Stimulated activated effector memory CD8-positive, alpha-beta T cell treated with anti-CD3 and anti-CD28 coated beads, Interleukin-12 subunit alpha, Interleukin-12 subunit beta, amount 100 ng/mL, for 72 hours (primary cell): Measurements from ENCODE around the gene HDAC10.
A peak's percentile ranks its signal among the peaks of the same experiment; 100 is the strongest.

Experiments used
- ATAC-seq: fragments of 150-1000 bp; cut with Tn5 transposase; 2 replicates; pipeline ENCODE4 v1.10.0; 2021
- DNase-seq, 2 donors: peaks; one replicate each; pipeline ENCODE4 v3.0.0; 2021 to 2022; ENCODE audit warnings: low spot score in 2 of 2
- H3K27ac Mint-ChIP-seq: one replicate; pipeline ENCODE4 v1.8.0; 2022; ENCODE audit warnings: mild to moderate bottlenecking, mixed read lengths
- H3K36me3 Mint-ChIP-seq: one replicate; pipeline ENCODE4 v1.8.0; 2022; ENCODE audit warnings: mild to moderate bottlenecking, mixed read lengths
- H3K4me1 Mint-ChIP-seq: one replicate; pipeline ENCODE4 v1.8.0; 2022; ENCODE audit warnings: mixed read lengths
- H3K4me3 Mint-ChIP-seq: one replicate; pipeline ENCODE4 v1.8.0; 2022; ENCODE audit warnings: mild to moderate bottlenecking, mixed read lengths
- H3K9me3 Mint-ChIP-seq: one replicate; pipeline ENCODE4 v1.8.0; 2022; ENCODE audit warnings: mixed read lengths

Gene HDAC10

DNA sequence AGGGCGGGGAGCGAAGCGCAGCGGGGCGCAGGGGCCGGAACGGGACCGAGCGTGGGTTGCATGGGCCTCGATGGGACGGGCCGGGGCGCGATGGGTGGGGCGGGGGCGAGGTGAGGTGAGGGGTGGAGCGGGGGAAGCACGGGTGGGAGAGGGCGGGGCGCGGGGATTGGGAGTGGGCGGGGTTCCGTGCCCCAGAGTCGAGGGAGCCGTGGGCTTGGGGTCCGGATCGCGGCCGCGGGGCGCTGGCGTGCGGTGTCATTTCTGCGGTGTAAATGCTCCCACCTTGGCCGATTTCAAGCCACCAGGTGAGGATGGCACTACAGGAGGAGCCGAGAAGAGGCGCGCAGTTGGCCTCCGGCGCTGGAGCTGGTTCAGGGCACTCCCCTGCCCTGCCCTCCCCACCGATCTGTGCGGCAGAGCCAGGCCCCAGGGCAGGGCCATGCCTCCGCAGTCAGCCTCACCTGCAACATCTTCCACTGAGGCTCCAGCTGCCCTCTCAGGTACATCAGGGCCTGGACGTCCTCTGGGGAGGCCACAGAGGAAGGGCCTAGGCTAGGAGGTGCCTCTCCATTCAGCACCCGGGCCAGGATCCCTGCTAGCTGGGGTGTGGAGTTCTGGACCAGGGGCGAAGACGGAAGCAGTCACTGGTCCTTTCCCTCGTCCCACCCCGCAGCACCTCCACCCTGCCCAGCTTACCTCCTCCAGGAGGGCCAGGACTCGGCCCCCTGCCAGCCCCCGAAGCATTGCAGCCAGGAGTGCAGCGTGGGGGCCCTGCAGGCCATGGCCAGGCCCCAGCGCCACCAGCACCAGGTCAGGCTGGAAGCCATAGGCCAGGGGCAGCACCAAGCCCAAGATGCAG lies 5.6 kb downstream of the HDAC10 start:
- Mint-ChIP-seq H3K4me3 (peak overlapping the region; percentile 96), H3K9me3 (no peaks in the 10 kb centered on the region), H3K27ac (peak overlapping the region; percentile 99), H3K4me1 (peaks cover 40% of the 10 kb centered on the region), H3K36me3 (peaks cover 51% of the 10 kb centered on the region)
- DNase-seq (no peak), ATAC-seq (no peak)

DNA sequence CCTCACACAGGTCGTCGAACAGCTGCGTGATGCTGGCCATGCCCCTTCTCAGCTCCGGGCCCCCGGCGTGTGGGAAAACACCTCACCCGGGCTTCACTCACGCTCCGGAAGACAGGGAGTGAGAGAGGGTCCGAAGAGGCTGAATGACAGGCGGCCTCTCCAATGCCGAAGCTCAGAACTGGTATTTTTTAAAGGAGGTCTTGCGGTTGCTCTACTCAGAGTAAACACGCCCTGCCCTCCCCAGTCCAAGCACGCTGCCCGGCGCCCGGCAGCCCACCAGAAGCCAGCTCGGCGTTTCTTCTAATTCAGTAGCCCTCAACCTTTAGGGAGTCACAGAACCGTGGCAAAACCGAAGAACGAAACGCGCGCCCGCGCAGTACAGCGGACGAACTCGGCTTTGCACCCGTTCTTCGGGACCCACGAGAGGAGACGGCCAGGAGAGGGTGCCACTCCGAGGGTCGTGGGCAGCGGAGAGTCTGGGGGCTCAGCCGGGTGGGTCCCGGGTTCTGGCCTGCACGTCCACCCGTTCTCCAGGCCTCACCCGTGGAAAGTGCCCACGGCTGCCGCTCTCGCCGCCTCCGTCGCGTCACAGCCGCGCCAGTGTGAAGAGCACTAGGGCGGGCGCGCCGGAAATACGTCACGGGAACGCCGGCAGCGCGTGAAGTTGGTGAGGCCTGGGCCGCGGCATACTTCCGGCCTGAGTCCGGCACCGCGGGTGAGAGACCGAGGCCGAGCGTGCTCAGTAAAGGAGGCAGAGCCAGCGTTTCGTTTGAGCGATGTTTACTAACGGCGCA lies 6.4 kb downstream of the HDAC10 start, which contains the start of gene TUBGCP6:
TUBGCP6 (minus strand) TSS at position 604 of the 794 bp plus-strand sequence; CDS start at position 40, 564 bp downstream.
- Mint-ChIP-seq H3K36me3 (peaks cover 55% of the 10 kb centered on the region), H3K9me3 (no peaks in the 10 kb centered on the region), H3K4me1 (peaks cover 35% of the 10 kb centered on the region), H3K4me3 (peak within 1 kb of the TSS; percentile 96), H3K27ac (peak within 1 kb of the TSS; percentile 99)
- DNase-seq (peak; percentile 92 to 95), ATAC-seq (peak; percentile 93)

DNA sequence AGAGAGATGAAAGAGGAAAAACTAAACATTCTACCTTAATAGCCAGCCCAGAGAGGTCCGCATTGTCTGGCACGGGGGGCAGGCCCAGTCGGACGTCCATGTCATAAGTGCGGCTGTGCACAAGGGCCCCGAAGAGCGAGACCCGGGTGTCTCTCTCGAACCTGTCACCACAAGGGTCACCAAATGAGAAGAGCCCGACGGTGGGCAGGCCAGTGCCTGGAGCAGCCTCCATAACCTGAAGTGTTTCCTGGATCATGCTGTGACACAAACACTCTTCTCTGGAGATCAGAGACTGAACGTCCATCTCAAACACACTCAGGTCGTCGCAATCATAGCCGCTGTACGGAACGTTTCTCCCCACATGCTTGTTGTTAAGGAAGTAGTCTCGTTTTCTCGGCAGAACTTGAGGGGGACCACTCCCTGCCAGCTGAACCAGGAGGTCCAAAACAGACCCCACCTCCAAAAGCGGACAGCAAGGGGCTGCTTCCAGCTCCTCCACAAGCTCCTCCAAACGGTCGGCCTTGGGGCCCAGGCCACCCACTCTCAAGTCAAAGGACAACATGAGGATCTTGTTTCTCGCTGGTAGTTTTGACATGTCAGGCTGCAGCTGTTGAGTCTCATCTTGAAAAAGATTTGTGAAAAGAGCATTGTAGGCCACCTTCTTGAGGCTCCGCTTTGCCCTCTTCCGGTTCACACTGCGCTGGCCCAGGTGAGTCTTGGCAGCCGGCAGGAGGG lies 7.2 kb downstream of the HDAC10 start:
- ATAC-seq = no peak
- DNase-seq = no peak
- Mint-ChIP-seq H3K9me3 (no peaks in the 10 kb centered on the region), H3K27ac (peak overlapping the region; percentile 99), H3K36me3 (peaks cover 63% of the 10 kb centered on the region), H3K4me1 (peaks cover 35% of the 10 kb centered on the region), H3K4me3 (peak overlapping the region; percentile 96)

DNA sequence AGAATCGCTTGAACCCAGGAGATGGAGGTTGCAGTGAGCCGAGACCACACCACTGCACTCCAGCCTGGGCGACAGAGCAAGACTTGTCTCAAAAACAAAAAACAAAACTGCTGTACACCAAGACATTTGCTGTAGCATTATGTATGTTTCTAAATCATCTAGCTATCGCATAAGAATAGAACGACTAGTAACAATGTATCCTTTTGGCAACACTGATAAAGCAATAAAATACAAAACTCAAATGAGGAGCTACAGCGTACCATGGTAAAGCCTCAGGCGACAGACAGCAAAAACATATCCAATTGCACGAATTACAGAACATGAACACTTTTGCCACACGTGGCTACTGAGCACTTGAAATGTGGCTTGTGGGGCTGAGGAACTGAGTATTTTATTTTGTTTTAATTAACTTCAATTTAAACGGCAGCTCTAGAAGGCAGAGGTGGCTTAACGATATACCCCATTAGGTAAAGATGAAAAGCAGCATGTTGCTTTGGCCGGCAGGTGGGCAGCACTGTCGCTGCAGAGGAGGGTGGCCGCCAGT lies 8.6 kb downstream of the HDAC10 start:
- Mint-ChIP-seq H3K4me1 (peaks cover 34% of the 10 kb centered on the region), H3K27ac (peak overlapping the region; percentile 99), H3K9me3 (no peaks in the 10 kb centered on the region), H3K36me3 (peaks cover 70% of the 10 kb centered on the region), H3K4me3 (peak overlapping the region; percentile 96)
- ATAC-seq = no peak
- DNase-seq = no peak

DNA sequence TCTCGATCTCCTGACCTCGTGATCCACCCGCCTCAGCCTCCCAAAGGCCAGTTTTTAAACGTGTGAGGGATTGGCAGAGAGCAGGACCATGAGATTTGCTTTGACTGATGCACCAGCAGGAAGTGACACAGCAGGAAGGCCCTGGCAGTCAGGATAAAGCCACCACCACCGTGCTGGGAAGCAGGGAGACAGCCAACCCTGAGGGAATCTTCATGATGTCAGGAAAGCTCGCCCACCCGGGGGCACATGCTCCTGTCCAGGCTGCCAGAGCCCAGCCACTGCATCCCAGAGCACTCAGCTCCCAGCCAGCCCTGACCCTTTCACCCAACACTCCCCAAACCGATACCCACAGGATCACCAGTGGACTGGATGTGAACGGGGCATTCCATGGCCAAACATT lies 12.3 kb downstream of the HDAC10 start:
- Mint-ChIP-seq H3K9me3 (no peaks in the 10 kb centered on the region), H3K4me1 (peaks cover 40% of the 10 kb centered on the region), H3K4me3 (no peak overlapping the region), H3K27ac (no peak overlapping the region), H3K36me3 (peaks cover 71% of the 10 kb centered on the region)
- ATAC-seq = no peak
- DNase-seq = no peak

DNA sequence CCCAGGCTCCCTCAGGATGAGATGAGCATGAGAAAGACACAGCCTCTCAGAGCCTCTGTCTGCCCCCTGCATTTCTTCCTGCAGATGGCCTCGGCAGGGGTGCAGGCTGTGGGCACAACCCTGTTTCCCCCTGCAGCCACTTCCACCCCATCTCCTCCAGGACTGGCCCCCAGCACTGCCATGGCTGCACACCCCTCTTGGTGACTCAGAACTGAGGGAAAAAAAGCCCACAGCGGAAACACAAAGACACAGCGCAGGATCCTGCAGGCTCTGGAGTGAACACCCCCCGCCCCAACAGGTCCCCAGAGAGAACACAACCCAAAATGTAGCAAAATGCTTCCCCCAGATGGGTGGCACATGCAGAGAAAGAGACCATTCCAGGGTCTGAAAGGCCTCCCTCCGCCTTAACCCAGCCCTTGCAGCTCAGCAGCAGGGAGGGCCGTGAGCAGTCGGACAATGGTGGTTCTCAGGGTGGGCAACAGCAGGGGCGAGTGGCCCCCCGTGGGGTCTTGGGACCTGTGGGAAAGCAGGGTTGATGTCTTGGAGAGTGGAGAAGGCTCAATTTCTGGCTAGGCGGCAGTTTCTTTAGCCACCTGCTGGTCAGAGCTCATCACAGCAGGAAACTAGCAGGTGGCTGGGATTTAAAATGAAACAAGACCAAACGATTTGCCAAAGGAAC lies 14.2 kb downstream of the HDAC10 start:
- peaks cover 44% of the 10 kb centered on the region for H3K4me1 Mint-ChIP-seq
- peaks cover 79% of the 10 kb centered on the region for H3K36me3 Mint-ChIP-seq
- ATAC-seq (no peak), DNase-seq (no peak)
- H3K27ac Mint-ChIP-seq = peak overlapping the region; percentile 58
- H3K9me3 Mint-ChIP-seq = no peaks in the 10 kb centered on the region
- H3K4me3 Mint-ChIP-seq = no peak overlapping the region

DNA sequence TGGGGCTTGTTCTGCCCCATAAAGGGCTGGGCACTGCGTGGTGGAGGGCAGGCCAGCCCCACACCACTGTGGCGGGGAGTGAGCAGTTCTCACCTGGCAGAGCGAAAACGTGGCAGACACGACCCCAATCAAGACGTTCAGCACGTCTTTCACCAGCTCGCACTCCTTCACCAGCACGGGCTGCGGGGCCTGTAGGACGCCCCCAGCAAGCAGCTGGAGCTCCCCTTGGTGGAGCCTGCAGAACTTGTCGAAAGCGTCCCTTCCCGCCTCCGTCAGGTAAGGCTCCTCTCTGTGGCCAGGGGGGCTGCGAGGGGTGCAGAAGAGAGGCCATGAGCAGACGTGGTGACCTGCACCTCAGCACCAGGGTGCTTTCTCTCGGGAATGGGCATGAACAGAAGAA lies 17.8 kb downstream of the HDAC10 start:
- peaks cover 51% of the 10 kb centered on the region for H3K4me1 Mint-ChIP-seq
- H3K36me3 Mint-ChIP-seq = peaks cover 85% of the 10 kb centered on the region
- H3K9me3 Mint-ChIP-seq = no peaks in the 10 kb centered on the region
- no peak overlapping the region for H3K27ac Mint-ChIP-seq
- ATAC-seq = no peak
- H3K4me3 Mint-ChIP-seq = no peak overlapping the region
- no peak for DNase-seq

DNA sequence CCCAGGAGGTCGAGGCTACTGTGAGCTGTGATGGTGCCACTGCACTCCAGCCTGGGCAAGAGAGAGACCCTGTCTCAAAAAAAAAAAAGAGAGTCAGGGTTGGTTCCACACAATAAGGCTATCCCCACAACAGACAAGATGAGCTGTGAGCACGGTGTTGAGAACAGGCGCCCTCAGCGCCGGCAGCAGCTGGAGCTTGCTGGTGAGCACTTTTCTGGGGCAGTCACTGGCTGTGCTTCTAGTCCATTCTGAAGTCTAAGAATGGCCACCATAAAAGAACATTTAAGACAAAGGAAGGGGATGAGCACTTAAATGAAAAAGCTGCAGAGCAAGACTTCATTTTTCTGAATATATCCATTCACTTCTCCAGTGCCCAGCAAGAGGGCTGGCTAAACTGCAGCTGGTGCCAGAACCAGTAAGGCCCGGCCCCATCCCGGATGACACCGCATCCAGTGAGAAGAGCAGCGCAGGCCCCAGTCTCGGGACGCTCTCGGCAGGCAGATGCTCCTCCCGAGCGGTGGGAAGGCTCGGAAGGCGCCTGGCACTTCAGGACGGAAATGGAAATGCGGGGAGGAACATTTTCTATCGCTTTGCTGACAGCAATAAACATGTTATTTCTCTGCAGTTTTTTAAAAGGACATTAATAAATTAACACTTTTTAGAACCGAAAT lies 18.4 kb downstream of the HDAC10 start:
- Mint-ChIP-seq H3K4me1 (peaks cover 45% of the 10 kb centered on the region), H3K27ac (peak overlapping the region; percentile 33), H3K4me3 (no peak overlapping the region), H3K36me3 (peaks cover 80% of the 10 kb centered on the region), H3K9me3 (no peaks in the 10 kb centered on the region)
- no peak for DNase-seq
- ATAC-seq = no peak

DNA sequence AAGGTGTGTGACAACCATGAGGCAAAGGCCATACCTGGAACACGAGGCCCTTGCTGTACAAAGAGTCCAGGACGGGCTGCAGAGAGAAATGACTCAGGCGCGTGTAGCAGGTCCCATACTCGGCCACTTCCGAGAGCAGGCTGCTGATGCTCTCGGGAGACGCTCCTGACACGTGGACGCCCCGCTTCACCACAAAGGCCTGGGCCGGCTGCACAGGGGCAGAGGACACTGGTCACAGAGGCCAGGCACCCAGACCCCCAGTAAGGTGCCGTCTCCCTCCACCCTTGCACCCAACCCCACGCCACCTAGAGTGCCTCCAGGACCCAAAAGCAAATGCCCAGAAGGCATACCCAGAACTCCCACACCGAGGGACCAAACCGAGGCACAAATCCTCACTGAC lies 21.7 kb downstream of the HDAC10 start:
- no peak for DNase-seq
- H3K36me3 Mint-ChIP-seq = peaks cover 68% of the 10 kb centered on the region
- peak overlapping the region; percentile 85 for H3K27ac Mint-ChIP-seq
- H3K4me3 Mint-ChIP-seq = no peak overlapping the region
- peaks cover 27% of the 10 kb centered on the region for H3K4me1 Mint-ChIP-seq
- no peak for ATAC-seq
- no peaks in the 10 kb centered on the region for H3K9me3 Mint-ChIP-seq

DNA sequence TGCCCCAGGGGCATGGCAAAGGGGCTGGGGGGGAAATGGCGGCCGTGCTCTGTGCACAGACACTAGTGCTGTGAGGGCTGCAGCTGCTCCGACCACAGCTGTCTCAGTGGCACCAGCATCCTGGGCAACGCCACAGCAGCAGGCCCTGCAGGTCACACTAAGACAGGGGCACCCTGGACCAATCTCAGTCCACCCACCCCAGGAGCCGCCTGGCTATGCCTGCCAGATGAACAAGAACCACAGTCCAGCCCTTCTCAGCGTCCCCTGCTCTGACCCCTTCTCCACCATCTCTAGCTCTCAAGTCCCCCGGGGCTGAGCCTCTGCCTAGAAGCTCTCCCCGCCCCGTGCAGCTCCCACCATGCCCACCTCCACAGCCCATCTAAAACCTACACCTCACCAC lies 22.7 kb downstream of the HDAC10 start:
- ATAC-seq (peak; percentile 8), DNase-seq (no peak)
- Mint-ChIP-seq H3K36me3 (peaks cover 69% of the 10 kb centered on the region), H3K27ac (peak overlapping the region; percentile 85), H3K4me3 (no peak overlapping the region), H3K9me3 (no peaks in the 10 kb centered on the region), H3K4me1 (peaks cover 17% of the 10 kb centered on the region)

DNA sequence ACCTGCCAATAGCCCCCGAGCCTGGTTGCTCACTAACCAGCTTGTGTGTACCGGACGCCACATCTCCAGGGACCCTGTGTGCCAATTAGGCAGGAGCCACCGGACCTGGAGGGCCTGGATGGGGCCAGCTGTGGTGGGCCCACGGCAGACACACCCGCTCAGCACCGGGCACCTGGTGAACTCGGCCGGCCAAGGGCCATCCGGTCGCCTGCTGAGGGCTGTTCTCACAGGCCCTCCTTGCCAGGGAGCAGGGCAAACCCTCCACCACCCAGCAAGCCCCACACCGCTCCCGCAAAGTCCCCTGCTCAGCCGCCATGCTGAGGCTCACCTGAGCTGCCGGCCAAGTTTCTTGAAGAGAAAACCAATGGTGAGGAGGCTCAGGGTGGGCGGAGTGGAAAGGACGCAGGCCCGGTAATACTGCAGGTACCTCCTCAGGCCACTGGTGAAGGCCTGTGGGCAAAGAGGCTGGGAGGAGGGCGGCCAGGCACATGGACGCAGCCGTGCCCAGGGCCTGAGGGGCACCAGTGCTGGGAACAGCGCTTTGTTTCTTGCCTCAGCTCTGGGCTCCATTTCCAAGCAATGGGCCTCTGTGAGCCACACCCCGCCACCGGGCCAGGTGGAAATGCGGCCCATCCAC lies 23.4 kb downstream of the HDAC10 start:
- peaks cover 69% of the 10 kb centered on the region for H3K36me3 Mint-ChIP-seq
- no peak for DNase-seq

DNA sequence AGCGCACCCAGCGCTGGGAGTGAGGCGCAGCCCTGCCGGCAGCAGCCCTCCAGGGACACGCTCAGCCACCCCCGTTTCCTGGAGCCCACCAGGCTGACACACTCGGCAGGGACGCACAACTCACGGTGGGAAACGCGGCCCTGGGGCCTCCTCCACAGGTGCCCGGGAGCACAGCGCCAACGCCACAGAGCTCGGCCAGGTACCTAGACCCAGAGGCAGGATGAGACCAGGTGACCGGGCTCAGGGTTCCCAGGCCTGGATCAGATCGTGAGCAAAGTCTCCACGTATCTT lies 24.2 kb downstream of the HDAC10 start:
- peaks cover 16% of the 10 kb centered on the region for H3K4me1 Mint-ChIP-seq
- H3K27ac Mint-ChIP-seq = no peak overlapping the region
- no peak for ATAC-seq

More for the DNA sequence above, 23.4 kb downstream of the HDAC10 start:
- Mint-ChIP-seq H3K4me1 (peaks cover 16% of the 10 kb centered on the region), H3K4me3 (no peak overlapping the region), H3K9me3 (no peaks in the 10 kb centered on the region), H3K27ac (no peak overlapping the region)
- no peak for ATAC-seq

DNA sequence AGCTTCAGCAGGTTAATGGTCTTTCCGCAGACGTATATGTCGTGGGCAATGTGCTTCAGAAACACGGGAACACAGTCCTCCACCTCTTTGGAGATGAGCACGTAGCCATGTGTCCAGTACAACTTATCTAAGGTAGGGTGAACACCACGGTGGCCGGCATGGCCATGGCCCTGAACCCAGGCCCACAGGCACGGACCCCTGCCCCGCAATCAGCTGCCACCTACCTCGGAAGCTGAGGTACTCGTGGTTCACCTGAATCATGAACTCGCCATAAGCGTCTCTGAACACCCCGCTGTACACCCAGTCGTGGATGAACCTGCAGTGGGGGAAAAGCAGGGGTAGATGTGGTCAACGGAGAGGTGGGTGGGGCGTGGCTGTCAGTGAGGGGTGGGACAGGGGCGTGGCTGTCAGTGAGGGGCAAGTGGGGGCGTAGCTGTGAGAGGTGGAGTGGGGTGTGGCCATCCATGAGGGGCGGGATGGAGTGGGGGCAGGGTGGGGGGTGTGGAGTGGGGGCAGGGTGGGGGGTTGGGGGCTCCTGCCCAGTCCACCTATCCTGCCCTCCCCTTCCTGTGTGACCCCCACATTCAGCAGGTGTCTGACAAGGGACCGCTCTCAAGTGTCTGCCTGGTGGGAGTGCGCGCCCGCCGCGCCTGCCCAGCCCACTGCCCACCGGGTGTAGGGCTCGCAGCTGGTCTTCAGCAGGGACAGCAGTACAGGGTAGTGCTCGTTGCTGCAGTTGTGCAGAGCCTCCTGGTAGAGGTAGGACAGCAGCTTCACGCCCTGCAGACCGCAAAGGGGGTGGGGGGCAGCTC lies 24.8 kb downstream of the HDAC10 start:
- ATAC-seq (no peak), DNase-seq (no peak)
- Mint-ChIP-seq H3K9me3 (no peaks in the 10 kb centered on the region), H3K27ac (no peak overlapping the region), H3K4me1 (peaks cover 16% of the 10 kb centered on the region), H3K4me3 (no peak overlapping the region), H3K36me3 (peaks cover 66% of the 10 kb centered on the region)

More for the DNA sequence above, 24.2 kb downstream of the HDAC10 start:
- no peaks in the 10 kb centered on the region for H3K9me3 Mint-ChIP-seq
- peaks cover 69% of the 10 kb centered on the region for H3K36me3 Mint-ChIP-seq
- no peak overlapping the region for H3K4me3 Mint-ChIP-seq
- no peak for DNase-seq
